Prostate gland (tissue), 2 donors: ENCODE results near the gene CEP72. TPM values are rescaled to one million over a fixed set of nuclear protein-coding genes. Genes with fewer than 3 reads are reported as not detected.

ENCODE experiments used
- DNase-seq: peaks from one replicate; pipeline ENCODE4 v3.0.0-alpha.2; 2019; ENCODE audit warnings: low spot score
- H3K27ac ChIP-seq, 2 donors: fragments of 200-600 bp; sonication (generic); 2 replicates each; pipeline ENCODE4 v1.5.1; 2017 to 2019
- H3K27me3 ChIP-seq: fragments of 200-600 bp; sonication (generic); replicated peaks from 2 replicates; pipeline ENCODE4 v1.5.1; 2019; ENCODE audit not compliant: insufficient read depth
- H3K36me3 ChIP-seq, 2 donors: fragments of 200-600 bp; sonication (generic); 1 replicate in 1 of 2; 2 replicates in 1 of 2; pipeline versions ENCODE4 v1.5.1 to v1.8.1; 2017 to 2019
- H3K4me1 ChIP-seq: fragments of 200-600 bp; sonication (generic); replicated peaks from 2 replicates; pipeline ENCODE4 v1.5.1; 2019
- H3K4me3 ChIP-seq, 2 donors: fragments of 200-600 bp; sonication (generic); 2 replicates each; pipeline ENCODE4 v1.5.1; 2017 to 2019
- H3K9me3 ChIP-seq: fragments of 200-600 bp; sonication (generic); 2 replicates; pipeline ENCODE4 v1.5.1; 2017
- CTCF ChIP-seq, 4 experiments: fragments of 200-600 bp in 2 of 4; fragments of 450-650 bp in 2 of 4; sonication (generic) in 2 of 4; IDR thresholded peaks; 1 replicate in 3 of 4; 2 replicates in 1 of 4; pipeline ENCODE4 v1.5.1; 2016 to 2019; ENCODE audit warnings: antibody characterized with exemption in 4 of 4, mild to moderate bottlenecking in 2 of 4, moderate library complexity in 2 of 4
- POLR2A ChIP-seq: fragments of 450-650 bp; IDR thresholded peaks from one replicate; pipeline ENCODE4 v1.6.1; 2016; ENCODE audit warnings: antibody characterized with exemption, mild to moderate bottlenecking
- POLR2AphosphoS5 ChIP-seq: sonication (generic); formaldehyde crosslinking; IDR thresholded peaks from one replicate; pipeline ENCODE4 v1.6.1; 2017; ENCODE audit warnings: antibody characterized with exemption
- WGBS: methylation state at CpG from one replicate; pipeline ENCODE4 v1.1.5; 2018; 5-methylcytosine and 5-hydroxymethylcytosine counted together
- intact Hi-C: fragments of 100-400 bp; cut with DNase I; formaldehyde crosslinking; loops from one replicate; pipeline ENCODE4 v1.14.2; 2022
- total RNA-seq, 2 donors: library from RNA; depleted of rRNA; stranded (reverse); fragments of >200 nt; gene quantifications; one replicate each; pipeline ENCODE4 v1.1.0, GENCODE V29; 2016

CEP72 gene
- total RNA-seq, 2 donors from 2014 or later: 6.4 to 12.8 TPM

- Histone ChIP-seq H3K4me3 (no peak overlapping the region), H3K36me3 (no peaks in the 10 kb centered on the region), H3K27ac (no peak overlapping the region), H3K4me1 (no peaks in the 10 kb centered on the region), H3K27me3 (peaks cover 12% of the 10 kb centered on the region), H3K9me3 (no peaks in the 10 kb centered on the region)
- no peak for DNase-seq
- WGBS: 73% methylated on average over 6 of the region's 8 CpGs
- no peak for TF ChIP-seq POLR2AphosphoS5
- TF ChIP-seq POLR2A: no peak
- no peak for TF ChIP-seq CTCF (IDR thresholded peaks at IDR 0.05)
- intact Hi-C loops: no loop called here
Measured at GRCh38 chr5:606061-606460, 6.1 kb upstream of the CEP72 start.

GRCh38 chr5:606526-607399 lies 5.4 kb upstream of the CEP72 start:
- Histone ChIP-seq H3K27ac (no peak overlapping the region), H3K36me3 (no peaks in the 10 kb centered on the region), H3K4me3 (no peak overlapping the region), H3K9me3 (no peaks in the 10 kb centered on the region), H3K4me1 (no peaks in the 10 kb centered on the region), H3K27me3 (peaks cover 9% of the 10 kb centered on the region)
- no peak for DNase-seq
- WGBS: 70% methylated on average over 21 of the region's 21 CpGs
- intact Hi-C loops: no loop called here
- TF ChIP-seq POLR2AphosphoS5: no peak
- no peak for TF ChIP-seq CTCF (IDR thresholded peaks at IDR 0.05)
- TF ChIP-seq POLR2A: no peak

- intact Hi-C loops: no loop called here
- Histone ChIP-seq H3K9me3 (no peaks in the 10 kb centered on the region), H3K4me3 (no peak overlapping the region), H3K27ac (no peak overlapping the region), H3K27me3 (peaks cover 9% of the 10 kb centered on the region), H3K36me3 (no peaks in the 10 kb centered on the region), H3K4me1 (no peaks in the 10 kb centered on the region)
- no peak for TF ChIP-seq POLR2A
- no peak for TF ChIP-seq POLR2AphosphoS5
- no peak for TF ChIP-seq CTCF (IDR thresholded peaks at IDR 0.05)
- WGBS: 56% methylated on average over 37 of the region's 37 CpGs
- DNase-seq: no peak
Measured at GRCh38 chr5:607541-608428, 4.4 kb upstream of the CEP72 start.

DNA sequence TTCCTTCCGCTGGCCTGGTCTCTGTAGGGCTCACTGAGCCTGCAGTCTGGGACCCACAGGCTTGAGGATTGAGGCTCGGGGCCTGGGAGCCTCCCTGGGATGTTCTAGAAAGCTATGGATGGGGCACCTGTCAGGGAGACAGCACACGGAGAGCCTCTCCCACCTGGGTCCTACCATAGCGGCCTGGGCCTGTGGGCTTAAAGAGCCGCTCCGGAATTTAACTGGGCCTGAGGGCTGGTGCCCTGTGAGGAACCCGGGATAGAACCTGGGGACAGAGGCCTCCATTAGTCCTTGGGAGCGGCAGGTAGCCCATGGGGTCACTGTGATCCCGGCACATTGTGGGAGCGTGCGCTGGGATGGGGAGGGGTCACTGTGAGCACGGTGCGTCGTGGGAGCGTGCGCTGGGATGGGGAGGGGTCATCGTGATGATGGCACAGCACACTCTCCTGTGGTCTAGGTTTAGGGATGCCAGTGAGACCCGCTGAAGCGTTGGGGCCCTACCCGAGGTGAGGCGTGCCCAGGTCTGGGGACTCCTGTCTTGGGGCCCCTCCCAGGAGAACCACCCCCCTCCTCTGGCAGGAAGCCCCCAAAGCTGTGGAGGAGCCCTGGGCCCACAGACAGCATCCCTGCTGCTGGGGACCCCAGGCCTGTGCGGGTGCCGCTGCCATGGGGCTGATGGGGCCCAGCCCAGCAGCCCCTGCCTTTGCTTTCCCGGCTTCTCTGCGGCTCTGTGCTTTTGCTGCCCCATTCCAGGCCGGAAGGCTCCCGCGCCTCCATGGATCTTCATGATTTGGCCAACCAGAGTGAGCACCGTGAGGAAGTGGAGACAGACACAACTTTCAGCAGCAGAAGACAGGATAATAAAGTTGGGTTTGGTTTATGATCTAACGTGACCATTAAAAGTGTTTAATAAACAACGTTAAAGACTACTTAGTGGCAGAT lies 3.4 kb upstream of the CEP72 start:
- no peak for DNase-seq
- peaks cover 9% of the 10 kb centered on the region for H3K27me3 ChIP-seq
- H3K27ac ChIP-seq: no peak overlapping the region
- no peaks in the 10 kb centered on the region for H3K9me3 ChIP-seq
- no peaks in the 10 kb centered on the region for H3K4me1 ChIP-seq
- WGBS: 86% methylated on average over 13 of the region's 31 CpGs
- TF ChIP-seq CTCF (IDR thresholded peaks at IDR 0.05): no peak
- no peak overlapping the region for H3K4me3 ChIP-seq
- intact Hi-C loops: no loop called here
- H3K36me3 ChIP-seq: no peaks in the 10 kb centered on the region
